Measurements from ENCODE around the gene ARPC3.
"Not testable (repeated sequence)": the region's sequence is repeated elsewhere in the genome, so short reads cannot be mapped to it uniquely, and the experiment has no call there.

Gene ARPC3

GRCh38 chr12:110417113-110417512, 33.0 kb downstream of the ARPC3 start:
- DNase-seq (ENCODE audit: low read depth) = not testable (repeated sequence)

GRCh38 chr12:110410086-110410485, 40.1 kb downstream of the ARPC3 start:
- DNase-seq (ENCODE audit: low read depth) = not testable (repeated sequence)

- not testable (repeated sequence) for DNase-seq (ENCODE audit: low read depth)
These were observed 44.9 kb downstream of the ARPC3 start for GRCh38 chr12:110405126-110405662.

GRCh38 chr12:110403976-110404682, 46.0 kb downstream of the ARPC3 start:
- DNase-seq (ENCODE audit: low read depth) = peak; percentile 60

GRCh38 chr12:110403146-110403975, 46.8 kb downstream of the ARPC3 start, which contains the start of gene ANAPC7:
Gene ANAPC7, minus strand, starts transcription at chr12:110403708. Its CDS starts 81 bp downstream, at chr12:110403627.
- peak; percentile 70 for DNase-seq (ENCODE audit: low read depth)
